D721Med (cell line): Measurements from ENCODE around the gene SLC5A9.

Source experiments
- DNase-seq: peaks from one replicate; pipeline ENCODE4 v3.0.0; 2011; ENCODE audit warnings: low spot score; ENCODE audit not compliant: insufficient read length
- FAIRE-seq: peaks from 2 replicates; lab custom pipeline; 2011; peaks lifted over from hg19 to GRCh38; lab: Jason Lieb, UNC
- CTCF ChIP-seq: IDR thresholded peaks from 2 replicates; pipeline ENCODE4 v1.5.1; 2012; ENCODE audit warnings: mild to moderate bottlenecking, control low read depth; ENCODE audit not compliant: insufficient read depth; ENCODE audit errors: missing control alignments

The SLC5A9 gene

DNA sequence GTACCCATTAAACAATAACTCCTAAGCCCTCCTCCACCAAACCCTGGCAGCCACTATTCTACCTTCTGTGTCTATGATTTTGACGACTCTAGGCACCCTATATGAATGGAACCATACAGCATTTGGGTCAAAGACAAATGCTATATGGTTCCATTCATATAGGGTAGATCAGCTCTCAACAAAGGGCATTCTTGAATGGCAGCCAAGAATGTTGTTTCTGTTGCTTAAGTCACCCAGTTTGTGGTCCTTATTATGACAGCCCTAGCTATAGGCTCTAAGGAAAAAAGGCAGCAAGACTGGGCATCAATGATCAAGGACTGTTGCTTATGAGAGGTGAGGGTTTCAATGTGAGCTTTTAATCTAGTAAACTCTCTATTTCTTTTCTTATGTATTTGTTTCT lies 4.7 kb upstream of the SLC5A9 start:
- no peak for DNase-seq
- no peak for TF ChIP-seq CTCF
- FAIRE-seq = no peak

GRCh38 chr1:48219803-48220202 lies 2.7 kb upstream of the SLC5A9 start:
- DNase-seq (no peak), FAIRE-seq (no peak)
- TF ChIP-seq CTCF = no peak

GRCh38 chr1:48221122-48221521 lies 1.4 kb upstream of the SLC5A9 start:
- DNase-seq (no peak), FAIRE-seq (no peak)
- no peak for TF ChIP-seq CTCF

GRCh38 chr1:48221657-48222056 lies 859 bp upstream of the SLC5A9 start:
- DNase-seq (no peak), FAIRE-seq (no peak)

GRCh38 chr1:48223366-48224240 lies 1.1 kb downstream of the SLC5A9 start:
- FAIRE-seq = no peak
- no peak for DNase-seq
- no peak for TF ChIP-seq CTCF

More at GRCh38 chr1:48221657-48222056, 859 bp upstream of the SLC5A9 start:
- no peak for TF ChIP-seq CTCF

- TF ChIP-seq CTCF = no peak
- DNase-seq (no peak), FAIRE-seq (no peak)
Measured at GRCh38 chr1:48224791-48225190, 2.3 kb downstream of the SLC5A9 start.

DNA sequence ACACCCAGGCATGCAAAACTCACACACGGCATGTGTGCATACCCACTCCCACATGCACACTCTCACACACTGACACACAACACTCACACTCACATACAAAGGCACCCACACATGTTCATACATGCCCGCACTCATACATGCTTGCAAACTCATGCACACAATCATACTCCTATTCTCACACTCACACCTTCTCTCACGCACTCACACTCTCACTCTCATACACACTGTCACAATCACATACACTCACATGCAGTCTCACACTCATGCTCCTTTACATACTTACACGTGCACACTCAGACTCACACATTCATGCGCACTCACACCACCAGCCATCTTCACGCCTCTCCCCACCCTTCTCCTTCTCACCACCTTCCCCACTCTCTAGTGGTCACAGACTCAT lies 3.1 kb downstream of the SLC5A9 start:
- DNase-seq = no peak
- FAIRE-seq = no peak
- TF ChIP-seq CTCF = no peak
